ENCODE results near the gene EIPR1.
"Not testable (repeated sequence)": the region's sequence is repeated elsewhere in the genome, so short reads cannot be mapped to it uniquely, and the experiment has no call there.

Gene EIPR1

GRCh38 chr2:3204031-3204821 lies 173.4 kb downstream of the EIPR1 start:
- no peak for DNase-seq

- DNase-seq, result no peak
These were observed 174.1 kb downstream of the EIPR1 start for GRCh38 chr2:3203497-3204019.

GRCh38 chr2:3202926-3203325 lies 174.7 kb downstream of the EIPR1 start:
- DNase-seq, result no peak

GRCh38 chr2:3201281-3201680 lies 176.3 kb downstream of the EIPR1 start:
- no peak for DNase-seq

GRCh38 chr2:3200420-3200939 lies 177.1 kb downstream of the EIPR1 start:
- DNase-seq, result no peak

- no peak for DNase-seq
These were observed 177.8 kb downstream of the EIPR1 start for GRCh38 chr2:3199627-3200345.

GRCh38 chr2:3198671-3199192 lies 178.9 kb downstream of the EIPR1 start:
- not testable (repeated sequence) for DNase-seq

- no peak for DNase-seq
These were observed 179.5 kb downstream of the EIPR1 start for GRCh38 chr2:3198119-3198518.

GRCh38 chr2:3197308-3197707 lies 180.3 kb downstream of the EIPR1 start:
- DNase-seq, result no peak

- no peak for DNase-seq
These were observed 180.9 kb downstream of the EIPR1 start for GRCh38 chr2:3196716-3197115.

- no peak for DNase-seq
These were observed 181.8 kb downstream of the EIPR1 start for GRCh38 chr2:3195641-3196476.

- no peak for DNase-seq
These were observed 182.8 kb downstream of the EIPR1 start for GRCh38 chr2:3194828-3195227.

- DNase-seq, result no peak
These were observed 183.9 kb downstream of the EIPR1 start for GRCh38 chr2:3193443-3194330.

- DNase-seq, result no peak
These were observed 184.7 kb downstream of the EIPR1 start for GRCh38 chr2:3192920-3193319.

GRCh38 chr2:3192281-3192818 lies 185.3 kb downstream of the EIPR1 start:
- no peak for DNase-seq

GRCh38 chr2:3189961-3190360 lies 187.7 kb downstream of the EIPR1 start:
- no peak for DNase-seq

GRCh38 chr2:3189076-3189591 lies 188.5 kb downstream of the EIPR1 start:
- no peak for DNase-seq

- no peak for DNase-seq
These were observed 189.1 kb downstream of the EIPR1 start for GRCh38 chr2:3188405-3188946.

- no peak for DNase-seq
These were observed 190.2 kb downstream of the EIPR1 start for GRCh38 chr2:3187467-3187866.

- DNase-seq, result no peak
These were observed 190.9 kb downstream of the EIPR1 start for GRCh38 chr2:3186766-3187165.

GRCh38 chr2:3185910-3186309 lies 191.7 kb downstream of the EIPR1 start:
- DNase-seq, result no peak
